ENCODE data around the gene TNFRSF6B.
"Not testable (repeated sequence)": the region's sequence is repeated elsewhere in the genome, so short reads cannot be mapped to it uniquely, and the experiment has no call there.

The TNFRSF6B gene

DNA sequence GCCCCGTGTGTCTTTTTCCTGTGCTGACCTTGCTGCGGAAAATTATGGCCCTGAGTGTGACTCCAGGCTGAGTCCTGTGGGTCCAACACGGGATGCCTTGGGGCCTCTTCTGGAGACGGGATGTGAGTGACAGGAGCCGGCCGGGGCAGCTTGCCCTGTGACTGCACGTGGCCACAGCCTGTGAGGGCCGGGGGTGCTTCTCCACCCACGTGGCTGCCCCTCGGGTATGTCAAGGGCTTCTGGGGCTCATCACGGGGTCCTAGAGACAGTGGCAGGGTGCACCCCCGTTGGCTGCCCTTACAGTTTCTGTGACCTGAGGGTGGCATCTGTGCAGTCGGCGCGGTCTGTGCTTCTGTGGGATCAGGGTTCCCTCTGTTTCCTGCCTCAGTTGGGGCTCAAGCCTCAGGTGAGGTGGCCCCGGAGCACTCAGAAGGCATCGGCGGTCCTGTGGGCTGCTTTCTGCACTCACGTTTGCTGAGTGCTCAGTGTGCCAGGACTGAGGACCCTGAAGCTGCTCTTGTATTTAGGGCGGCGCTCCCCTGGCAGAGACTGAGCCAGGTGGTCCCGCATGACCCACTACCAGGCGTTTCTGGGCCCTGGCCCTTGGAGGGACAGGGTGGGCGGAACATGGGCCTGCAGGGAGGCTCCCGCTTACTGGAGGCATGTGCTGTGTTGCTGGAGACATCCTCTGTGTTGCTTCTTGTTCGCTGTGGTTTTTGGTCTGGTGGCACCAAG is 33.0 kb upstream of the TNFRSF6B start:
- DNase-seq (ENCODE audit: low read depth) = no peak

DNA sequence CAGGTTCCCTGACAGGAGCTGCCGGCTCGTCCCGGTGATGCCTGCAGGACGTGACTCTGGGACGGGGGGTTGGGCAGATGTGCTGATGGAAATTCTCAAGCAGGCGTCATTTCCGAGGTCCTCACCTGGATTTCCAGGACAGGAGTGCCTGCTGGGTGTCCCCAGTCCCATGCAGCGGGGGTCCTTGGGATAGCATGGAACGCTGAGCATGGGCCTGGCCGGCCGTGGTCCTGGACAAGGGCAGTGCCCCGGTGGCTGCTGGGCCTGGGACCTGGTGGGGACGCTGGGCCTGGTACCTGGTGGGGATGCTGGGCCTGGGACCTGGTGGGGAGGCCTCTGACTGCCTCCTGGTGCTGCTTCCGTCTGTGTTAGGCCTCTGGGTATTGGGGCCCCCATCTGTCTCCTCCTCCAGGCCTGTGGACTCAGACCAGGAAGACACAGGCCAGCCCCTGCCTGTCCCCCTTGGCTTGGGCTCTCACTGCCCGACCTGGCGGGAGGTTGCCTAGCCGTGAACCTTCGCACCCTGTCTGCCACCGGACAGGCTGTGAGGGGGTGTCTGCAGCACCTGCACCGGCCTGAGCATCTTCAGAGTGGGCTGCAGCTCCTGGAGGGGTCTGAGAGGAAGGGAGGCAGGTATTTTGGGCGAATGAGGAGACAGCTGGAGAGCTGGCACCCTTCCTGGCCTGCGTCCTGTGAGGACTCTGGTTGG is 32.2 kb upstream of the TNFRSF6B start:
- no peak for DNase-seq (ENCODE audit: low read depth)

DNA sequence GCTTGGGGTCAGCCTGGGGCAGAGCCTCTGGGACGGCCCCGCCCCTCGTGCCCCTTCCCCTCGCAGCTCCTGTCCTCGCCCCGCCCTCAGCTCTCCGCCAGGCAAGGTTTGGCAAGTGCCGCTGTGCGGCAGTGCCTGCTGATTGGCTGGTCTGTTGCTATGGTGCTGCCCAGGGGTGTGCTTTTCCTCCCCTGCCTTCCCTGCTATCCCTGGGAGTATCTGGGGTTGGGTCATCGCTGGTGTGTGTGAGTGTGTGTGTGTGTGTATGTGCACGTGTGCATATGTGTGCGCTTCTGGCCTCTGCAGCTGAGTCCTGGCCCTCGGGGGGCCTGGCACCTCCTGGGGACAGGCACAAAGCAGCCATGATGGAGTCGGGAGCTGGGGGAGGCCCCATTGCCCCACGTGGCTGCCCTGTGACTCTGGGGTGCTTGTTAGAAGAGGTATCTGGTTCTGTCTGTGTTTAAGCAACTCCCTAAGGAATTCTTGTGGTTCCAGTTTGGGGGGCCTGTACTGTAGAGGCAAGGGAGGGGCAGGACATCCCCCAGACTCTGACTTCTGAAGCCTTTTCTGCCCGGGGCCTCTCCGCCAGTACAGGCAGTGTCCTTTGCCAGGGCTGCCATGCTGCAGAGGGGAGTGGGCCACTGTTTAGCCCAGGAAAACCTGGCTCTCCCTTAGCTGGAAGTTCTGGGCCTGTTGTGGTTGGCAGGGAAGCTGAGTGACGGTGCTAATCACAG is 31.4 kb upstream of the TNFRSF6B start:
- no peak for DNase-seq (ENCODE audit: low read depth)

DNA sequence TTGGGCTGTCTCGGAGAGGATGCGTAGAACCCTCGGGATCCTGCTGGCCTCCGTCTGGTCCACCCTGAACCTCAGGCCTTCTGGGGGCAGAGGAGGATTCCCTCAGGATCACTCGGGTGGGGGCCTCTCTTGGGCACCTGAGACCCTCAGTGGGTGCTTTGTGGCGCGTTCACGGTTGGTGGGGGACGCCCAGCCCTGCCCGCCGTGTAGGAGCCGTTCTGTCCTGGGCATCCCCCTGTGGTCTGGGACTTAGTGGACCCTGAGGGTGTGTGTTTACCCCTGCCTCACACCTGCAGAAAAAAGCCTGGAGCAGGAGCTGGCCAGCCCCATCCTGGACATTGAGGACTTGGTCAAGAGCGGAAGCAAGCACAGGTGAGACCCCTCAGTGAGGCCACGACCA is 30.7 kb upstream of the TNFRSF6B start:
- DNase-seq (ENCODE audit: low read depth) = no peak

DNA sequence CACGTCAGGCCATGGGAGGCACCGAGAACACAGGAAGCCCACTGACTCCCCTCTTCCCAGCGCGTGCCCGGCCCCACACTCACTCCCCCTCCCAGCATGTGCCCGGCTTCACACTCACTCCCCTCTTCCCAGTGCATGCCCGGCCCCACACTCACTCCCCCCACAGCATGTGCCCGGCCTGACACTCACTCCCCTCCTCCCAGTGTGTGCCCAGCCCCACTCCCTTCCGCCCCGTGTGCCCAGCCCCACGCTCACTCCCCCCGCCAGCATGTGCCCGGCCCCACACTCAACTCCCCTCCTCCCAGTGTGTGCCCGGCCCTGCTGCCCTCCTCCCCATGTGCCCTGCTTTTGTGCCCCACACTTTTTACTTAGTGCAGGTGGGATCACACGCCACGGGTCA is 28.6 kb upstream of the TNFRSF6B start:
- no peak for DNase-seq (ENCODE audit: low read depth)

DNA sequence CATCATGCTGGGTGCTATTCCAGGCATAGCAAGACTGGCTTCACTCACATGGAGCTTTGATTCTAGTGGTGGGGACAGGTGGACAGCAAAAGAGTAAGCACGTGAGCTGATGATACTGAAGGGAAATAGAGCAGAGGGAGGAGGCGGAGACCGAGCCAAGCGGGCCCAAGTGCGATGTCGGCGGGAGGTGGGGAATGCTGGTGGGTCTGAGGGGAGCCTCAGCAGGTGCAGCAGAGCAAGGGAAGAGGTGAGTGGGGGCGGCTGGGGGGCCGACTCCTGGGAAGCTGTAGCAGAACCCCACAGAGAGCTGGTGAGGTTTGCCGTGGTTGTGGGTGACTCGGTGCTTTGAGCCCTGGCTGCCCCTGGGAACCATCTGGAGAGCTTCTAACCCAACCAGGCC is 28.1 kb upstream of the TNFRSF6B start:
- no peak for DNase-seq (ENCODE audit: low read depth)

DNA sequence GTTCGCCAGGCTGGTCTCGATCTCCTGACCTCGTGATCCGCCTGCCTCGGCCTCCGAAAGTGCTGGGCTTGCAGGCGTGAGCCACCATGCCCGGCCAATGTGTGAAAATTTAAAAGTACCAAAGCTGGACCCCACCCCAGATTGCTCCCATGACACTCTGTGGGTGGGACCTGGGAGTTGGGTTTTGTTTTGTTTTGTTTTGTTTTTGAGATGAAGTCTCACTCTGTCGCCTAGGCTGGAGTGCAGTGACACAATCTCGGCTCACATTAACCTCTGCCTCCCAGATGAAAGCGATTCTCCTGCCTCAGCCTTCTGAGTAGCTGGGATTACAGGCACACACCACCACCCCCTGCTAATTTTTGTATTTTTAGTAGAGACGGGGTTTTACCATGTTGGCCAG is 24.8 kb upstream of the TNFRSF6B start:
- not testable (repeated sequence) for DNase-seq (ENCODE audit: low read depth)

DNA sequence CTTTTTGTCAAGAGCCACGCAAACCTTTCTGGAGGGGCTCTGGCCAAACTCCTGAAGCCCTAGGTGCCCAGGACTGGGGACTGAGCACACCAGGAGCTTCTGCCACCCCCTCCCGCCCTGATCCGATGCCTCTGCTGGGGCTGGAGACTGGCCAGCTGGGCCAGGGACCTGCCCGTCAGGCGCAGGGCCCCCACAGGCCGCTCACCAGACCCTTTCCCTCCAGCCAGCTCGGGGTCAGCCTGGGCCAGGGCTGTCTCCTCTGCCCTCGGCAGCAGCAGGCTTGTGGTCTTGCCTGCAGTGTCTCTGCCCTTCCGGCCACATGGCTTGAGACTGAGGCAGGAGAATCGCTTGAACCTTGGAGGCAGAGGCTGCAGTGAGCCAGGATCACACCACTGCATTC is 23.8 kb upstream of the TNFRSF6B start:
- no peak for DNase-seq (ENCODE audit: low read depth)

DNA sequence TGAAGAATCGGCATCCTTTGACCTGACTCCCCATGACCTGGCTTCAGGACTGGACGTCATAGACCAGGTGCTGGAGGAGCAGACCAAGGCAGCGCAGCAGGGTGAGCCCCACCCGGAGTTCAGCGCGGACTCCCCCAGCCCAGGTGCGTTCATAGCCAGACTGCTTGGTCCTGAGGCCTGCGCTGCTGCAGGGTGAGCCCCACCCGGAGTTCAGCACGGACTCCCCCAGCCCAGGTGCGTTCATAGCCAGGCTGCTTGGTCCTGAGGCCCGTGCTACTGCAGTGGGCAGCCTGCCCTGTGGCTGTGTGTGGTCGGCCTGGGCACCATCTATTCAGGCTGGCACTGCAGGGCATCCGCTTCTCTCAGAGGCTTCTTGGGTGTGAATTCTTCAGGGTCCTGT is 22.5 kb upstream of the TNFRSF6B start:
- no peak for DNase-seq (ENCODE audit: low read depth)

DNA sequence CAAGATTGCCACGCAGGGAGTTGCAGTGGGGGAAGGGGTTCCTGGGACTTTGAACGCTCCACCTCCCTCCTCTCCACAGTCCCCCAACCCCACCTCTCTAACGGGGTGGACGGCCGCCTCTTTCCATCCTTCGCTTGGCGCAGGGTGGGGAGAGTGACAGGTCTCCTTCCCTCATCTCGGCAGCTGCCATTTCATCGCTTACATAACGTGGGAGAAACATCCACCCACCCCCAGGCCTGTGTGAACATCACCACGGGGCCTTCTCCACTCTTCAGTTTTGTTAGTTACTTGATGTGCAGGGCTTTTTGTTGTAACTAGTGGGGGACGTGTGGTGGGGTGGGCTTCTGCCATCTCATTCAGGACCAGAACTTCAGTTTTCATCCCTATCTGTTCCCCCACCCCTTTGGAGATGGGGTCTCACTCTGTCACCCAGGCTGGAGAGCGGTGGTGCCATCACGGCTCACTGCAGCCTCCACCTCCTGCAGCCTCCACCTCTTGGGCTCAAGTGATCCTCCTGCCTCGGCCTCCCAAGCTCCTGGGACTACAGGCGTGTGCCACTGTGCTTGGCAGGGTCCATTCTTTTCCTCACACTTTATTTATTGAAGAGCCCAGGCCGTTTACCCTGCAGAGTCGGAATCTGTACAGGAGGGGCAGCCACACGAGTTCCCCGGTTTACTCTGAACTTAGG is 20.6 kb upstream of the TNFRSF6B start:
- no peak for DNase-seq (ENCODE audit: low read depth)

DNA sequence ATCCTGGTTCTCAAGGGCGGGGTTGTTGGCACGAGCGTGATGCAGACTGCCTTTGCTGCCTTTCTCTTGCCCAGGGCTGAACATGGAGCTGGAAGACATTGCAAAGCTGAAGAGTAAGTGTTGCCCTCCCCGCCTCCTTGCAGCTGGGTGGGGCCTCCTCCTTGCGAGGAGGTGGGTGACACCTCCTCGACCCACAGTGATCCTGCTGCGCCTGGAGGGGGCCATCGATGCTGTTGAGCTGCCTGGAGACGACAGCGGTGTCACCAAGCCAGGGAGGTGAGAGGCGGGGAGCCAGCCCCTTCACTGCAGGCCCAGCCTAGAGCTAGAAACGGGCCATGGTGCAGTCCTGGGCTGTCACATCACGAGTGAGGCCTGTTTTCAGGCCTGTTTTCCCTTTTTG is 18.4 kb upstream of the TNFRSF6B start:
- no peak for DNase-seq (ENCODE audit: low read depth)

DNA sequence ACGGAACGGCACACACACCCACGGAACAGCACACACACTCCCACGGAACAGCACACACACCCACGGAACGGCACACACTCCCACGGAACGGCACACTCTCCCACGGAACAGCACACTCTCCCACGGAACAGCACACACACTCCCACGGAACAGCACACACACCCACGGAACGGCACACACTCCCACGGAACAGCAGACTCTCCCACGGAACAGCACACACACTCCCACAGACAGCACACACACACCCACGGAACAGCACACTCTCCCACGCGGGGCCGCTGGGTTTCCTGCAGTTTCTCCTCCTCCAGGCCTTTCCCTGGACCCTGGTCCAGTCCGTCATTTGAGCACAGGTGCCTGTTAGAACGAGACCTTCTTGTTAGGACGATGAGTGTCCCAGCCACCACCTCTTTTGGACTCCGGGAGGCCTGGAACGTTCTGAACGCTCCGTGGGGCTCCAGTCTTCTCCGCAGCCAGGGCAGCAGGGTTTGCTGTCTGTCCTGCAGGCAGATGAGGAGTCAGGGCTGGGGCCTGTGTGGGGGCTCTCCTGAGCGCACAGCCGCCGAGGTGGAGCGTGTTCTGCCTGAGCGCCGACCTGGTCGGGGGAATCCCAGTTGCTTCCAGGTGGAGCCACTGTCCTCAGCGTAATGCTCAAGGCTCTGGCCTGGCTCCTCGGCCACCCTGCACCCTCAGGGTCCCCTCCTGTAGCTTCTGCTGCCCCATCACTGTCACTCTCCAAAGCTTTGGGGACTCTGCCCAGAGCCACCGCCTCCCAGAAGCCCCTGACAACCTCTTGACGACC is 17.6 kb upstream of the TNFRSF6B start:
- DNase-seq (ENCODE audit: low read depth) = no peak

DNA sequence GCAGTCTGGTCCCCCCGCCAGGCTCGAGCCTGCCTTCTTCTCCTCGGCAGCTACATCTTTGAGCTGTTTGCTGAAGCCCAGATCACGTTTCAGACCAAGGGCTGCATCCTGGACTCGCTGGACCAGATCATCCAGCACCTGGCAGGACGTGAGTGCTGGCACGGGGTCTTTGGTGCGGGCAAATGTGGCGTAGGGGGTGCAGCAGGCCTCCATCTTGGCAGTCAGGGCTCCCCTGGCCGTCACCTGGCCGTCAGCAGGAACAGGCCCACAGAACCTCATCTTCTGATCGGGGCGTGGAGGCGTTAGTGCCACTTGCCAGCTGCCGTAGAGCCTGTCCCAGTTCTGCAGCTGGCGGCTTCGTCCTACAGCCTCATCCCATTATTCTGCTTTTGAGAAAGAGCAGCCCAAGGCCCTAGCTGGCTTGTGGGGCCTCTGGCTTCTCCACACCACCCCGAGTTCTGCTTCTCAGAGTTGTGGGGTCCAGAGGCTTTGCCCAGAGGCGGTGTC is 16.6 kb upstream of the TNFRSF6B start:
- DNase-seq (ENCODE audit: low read depth) = no peak

DNA sequence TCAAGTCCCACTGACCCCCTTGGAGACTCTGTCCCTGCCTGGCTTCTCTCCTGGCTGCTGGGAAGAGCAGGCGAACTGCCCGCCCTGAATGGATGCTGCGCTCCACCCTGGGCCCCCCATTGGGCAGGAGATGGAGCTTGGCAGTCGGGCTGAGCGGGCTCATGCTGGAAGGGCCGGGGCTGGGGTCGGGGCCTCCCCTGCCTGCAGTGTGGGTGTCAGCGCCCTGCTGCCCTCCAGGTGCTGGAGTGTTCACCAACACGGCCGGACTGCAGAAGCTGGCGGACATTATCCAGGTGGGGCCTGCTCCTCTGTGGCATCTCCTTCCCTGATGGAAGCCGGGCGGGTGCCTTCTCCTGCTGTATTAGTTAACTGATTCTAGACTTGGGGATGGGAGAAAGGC is 16.0 kb upstream of the TNFRSF6B start:
- DNase-seq (ENCODE audit: low read depth) = no peak

DNA sequence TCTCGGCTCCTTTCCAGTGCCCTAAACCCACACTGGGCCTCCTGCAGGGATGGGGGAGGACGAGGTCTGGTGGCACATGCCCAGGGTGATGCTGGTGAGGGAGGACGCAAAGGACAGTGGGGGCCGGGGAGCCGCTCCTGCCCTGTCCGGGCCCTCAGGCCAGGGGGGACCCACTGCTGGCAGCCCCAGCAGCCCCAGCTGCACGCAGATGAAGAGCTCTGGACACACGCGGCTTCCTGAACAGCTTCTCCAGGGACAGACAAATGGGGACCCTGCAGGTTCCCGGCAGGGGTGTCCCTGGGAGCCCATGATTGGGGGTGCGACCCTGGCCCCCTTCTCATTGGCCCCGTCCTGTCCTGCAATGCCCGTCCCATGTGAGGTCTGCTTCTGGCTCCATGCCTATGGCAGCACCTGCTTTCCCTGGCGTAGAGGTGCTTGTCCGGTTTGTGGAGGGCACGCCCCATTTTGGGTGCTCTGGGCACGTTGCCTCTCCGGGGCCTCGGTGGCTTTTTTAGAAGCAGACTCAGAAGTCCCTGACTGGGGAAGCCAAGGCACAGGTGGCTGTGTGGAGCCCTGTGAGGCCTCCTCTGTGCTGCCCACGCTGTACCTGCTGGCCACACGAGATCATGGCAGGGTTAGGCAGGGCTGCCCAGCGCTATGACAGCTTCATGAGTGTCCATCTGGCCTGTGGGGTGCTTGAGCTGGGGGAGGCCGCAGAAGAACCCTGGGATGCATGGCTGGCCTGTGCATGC is 15.4 kb upstream of the TNFRSF6B start:
- no peak for DNase-seq (ENCODE audit: low read depth)

DNA sequence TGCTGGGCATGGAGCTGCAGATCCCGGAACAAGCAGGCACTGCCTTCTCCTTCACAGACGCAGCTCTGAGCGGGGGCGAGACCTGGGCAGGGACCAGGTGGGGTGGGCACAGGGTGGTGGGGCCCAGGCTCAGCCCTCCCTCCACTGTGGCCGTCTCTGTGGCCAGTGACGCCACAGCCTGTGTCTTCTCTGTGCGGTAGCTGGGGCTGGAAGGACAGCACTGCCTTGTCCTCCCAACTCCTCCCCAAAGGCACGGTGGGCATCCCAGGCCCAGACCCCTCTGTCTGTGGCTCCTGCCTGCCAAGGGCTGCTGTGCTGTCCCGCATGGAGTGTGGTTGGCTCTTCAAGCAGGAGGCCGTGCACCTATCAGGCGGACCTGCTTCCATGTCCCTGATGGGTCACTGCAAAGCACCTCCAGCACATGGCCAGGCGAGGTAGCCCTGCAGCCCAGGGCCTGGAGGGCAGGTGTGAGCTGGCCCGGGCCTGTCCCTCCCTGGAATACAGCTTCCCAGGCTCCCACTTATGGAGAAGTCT is 14.8 kb upstream of the TNFRSF6B start:
- DNase-seq (ENCODE audit: low read depth) = no peak

DNA sequence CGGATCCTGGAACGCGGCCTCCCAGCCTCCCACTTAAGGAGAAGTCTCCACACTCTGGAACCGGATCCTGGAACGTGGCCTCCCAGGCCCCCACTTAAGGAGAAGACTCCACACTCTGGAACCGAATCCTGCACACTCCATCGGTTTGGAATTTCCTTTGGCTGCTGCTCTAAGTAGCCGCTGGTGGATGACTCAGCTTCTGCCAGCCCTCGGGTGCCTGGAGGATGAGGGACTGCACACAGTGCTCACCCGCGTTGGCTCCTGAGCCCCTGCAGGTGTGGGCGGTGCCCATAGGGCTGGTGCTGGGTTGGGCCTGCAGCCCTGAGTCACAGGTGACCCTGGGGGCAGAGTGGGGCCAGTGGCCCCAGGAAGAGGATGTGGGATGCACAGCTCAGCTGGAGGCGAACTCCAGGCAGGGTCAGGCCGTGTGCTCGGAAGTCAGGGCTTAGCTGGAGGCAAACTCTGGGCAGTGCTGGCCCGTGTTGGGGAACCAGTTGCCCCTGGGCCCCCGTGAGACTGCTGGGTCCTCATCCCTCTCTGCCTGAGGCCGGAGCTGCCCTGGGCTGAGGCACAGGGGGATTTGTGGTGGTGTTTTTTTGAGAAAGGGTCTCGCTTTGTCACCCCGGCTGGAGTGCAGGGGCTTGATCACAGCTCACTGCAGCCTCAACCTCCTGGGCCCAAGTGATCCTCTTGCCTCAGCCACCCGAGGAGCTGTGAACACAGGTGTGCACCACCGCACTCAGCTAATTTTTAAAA is 13.9 kb upstream of the TNFRSF6B start:
- DNase-seq (ENCODE audit: low read depth) = no peak

DNA sequence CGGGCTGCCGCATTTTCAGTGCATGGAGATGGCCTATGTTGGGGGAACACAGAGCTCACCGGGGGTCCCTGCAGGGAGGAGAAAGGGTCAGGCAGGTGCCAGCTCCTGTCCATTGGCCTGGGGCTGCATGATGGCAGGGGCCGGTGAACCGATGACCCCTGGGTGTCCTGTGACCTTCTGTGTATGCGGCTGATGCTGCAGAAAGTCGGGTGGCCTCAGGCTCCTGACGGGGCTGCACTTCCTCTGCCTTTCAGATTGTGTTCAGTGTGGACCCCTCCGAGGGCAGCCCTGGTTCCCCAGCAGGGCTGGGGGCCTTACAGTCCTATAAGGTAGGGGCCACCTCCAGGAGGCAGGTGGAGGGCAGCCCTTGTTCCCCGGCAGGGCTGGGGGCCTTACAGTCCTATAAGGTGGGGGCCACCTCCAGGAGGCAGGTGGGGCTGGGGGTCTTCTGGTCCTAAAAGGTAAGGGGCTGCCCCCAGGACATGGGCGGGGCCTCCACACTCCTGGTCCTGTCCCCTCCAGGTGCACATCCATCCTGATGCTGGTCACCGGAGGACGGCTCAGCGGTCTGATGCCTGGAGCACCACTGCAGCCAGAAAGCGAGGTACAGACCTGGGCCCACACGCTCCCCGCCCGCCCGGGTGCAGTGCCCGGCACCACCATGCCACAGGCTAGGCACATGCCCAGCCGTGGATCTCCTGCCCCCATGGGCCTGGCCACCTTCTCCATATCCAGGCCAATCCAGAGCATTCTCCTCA is 11.0 kb upstream of the TNFRSF6B start:
- DNase-seq (ENCODE audit: low read depth) = no peak

DNA sequence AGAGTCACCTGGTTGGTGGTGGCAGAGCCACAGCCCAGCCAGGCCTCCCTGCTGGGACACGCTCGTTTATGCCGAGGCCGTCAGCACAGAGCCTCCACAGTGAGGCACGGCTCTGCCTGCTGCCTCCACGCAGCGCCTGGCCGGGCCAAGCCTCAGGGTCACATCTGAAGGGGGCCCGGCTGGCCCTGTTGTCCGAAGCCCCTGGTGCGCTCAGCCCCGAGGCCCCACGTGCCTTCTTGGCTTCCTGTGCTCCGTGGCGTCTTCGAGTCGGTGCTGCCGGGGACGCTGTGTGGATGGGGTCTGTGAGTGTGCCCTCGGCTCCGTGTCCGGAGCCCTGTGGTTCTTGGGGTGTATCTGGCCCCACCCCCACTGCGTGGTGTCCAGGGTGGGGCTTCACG is 10.4 kb upstream of the TNFRSF6B start:
- no peak for DNase-seq (ENCODE audit: low read depth)
